Psoas muscle (tissue), 8 donors: Measurements from ENCODE around the gene KIN. TPM values are rescaled to one million over a fixed set of nuclear protein-coding genes. Genes with fewer than 3 reads are reported as not detected.
A peak's percentile ranks its signal among the peaks of the same experiment; 100 is the strongest.

ENCODE experiments used
- ATAC-seq, 4 donors: fragments of 200-7000 bp; cut with Tn5 transposase; one replicate each; pipeline ENCODE4 v1.9.1; 2020; ENCODE audit warnings: moderate library complexity in 3 of 4, mild to moderate bottlenecking in 2 of 4
- DNase-seq, 2 donors: peaks; one replicate each; pipeline ENCODE4 v3.0.0-alpha.2; 2020
- H3K27ac ChIP-seq: fragments of 200-600 bp; one replicate; pipeline ENCODE4 v1.8.0; 2022
- H3K27me3 ChIP-seq, 3 donors: fragments of 200-600 bp in 1 of 3; one replicate each; pipeline versions ENCODE4 v1.6.1 to v1.8.0; 2013 to 2022; ENCODE audit warnings: low read length in 2 of 3, mild to moderate bottlenecking in 2 of 3, moderate library complexity in 1 of 3; ENCODE audit not compliant: insufficient read depth in 3 of 3
- H3K36me3 ChIP-seq, 2 donors: fragments of 200-600 bp in 1 of 2; one replicate each; pipeline versions ENCODE4 v1.6.1 to v1.8.0; 2013 to 2022; ENCODE audit warnings: low read depth in 1 of 2, mild to moderate bottlenecking in 1 of 2, moderate library complexity in 1 of 2; ENCODE audit not compliant: insufficient read depth in 1 of 2
- H3K4me1 ChIP-seq: fragments of 200-600 bp; one replicate; pipeline ENCODE4 v1.8.0; 2022
- H3K4me3 ChIP-seq: fragments of 200-600 bp; one replicate; pipeline ENCODE4 v1.8.0; 2022; ENCODE audit warnings: mild to moderate bottlenecking
- H3K9me3 ChIP-seq: fragments of 200-600 bp; one replicate; pipeline ENCODE4 v1.8.0; 2022
- CTCF ChIP-seq: fragments of 200-600 bp; IDR thresholded peaks from one replicate; pipeline ENCODE4 v1.8.0; 2022; ENCODE audit warnings: antibody characterized with exemption
- WGBS, 3 donors: extraction: QIAGEN DNeasy Blood & Tissue Kit; methylation state at CpG; one replicate each; pipeline versions ENCODE4 v1.1.6 to v1.1.7; 2013; 5-methylcytosine and 5-hydroxymethylcytosine counted together
- intact Hi-C, 2 donors: fragments of 100-400 bp; cut with DNase I; formaldehyde crosslinking; loops; one replicate each; pipeline versions ENCODE4 v1.11.0 to v1.14.2; 2022
- long read RNA-seq, 2 donors: library from polyadenylated mRNA; unstranded; transcript quantifications; one replicate each; pipeline ENCODE4 v2.0.0, GENCODE V29; 2021
- polyA plus RNA-seq, 3 donors: library from polyadenylated mRNA; stranded (reverse); fragments of 200-250 nt; gene quantifications; one replicate each; pipeline ENCODE4 v1.2.3, GENCODE V29; 2013
- total RNA-seq, 4 donors: library from RNA; stranded (reverse); fragmentation: NEBNext Ultra II Directional in 2 of 4; extraction: Animal tissue kit (Norgen Biotek cat#: 25700) in 2 of 4; gene quantifications; one replicate each; pipeline versions ENCODE4 v1.2.1 to v1.2.4, GENCODE V29; 2021 to 2023
- donor health status: healthy with polysubstance abuse.
- donor health status: DM: no; HTN: no; CAD: no; lungs with moderate emphysema.
- donor health status: Bipolar disorder and iron deficiency.
- donor health status: healthy.
- donor health status: DM: yes; HTN: yes; CAD: no.
- donor health status: DM: no; HTN: no; CAD: no.
- donor health status: DM: no; HTN: no; CAD: no.
- donor health status: DM: yes; HTN: yes; CAD: no.

Gene KIN
- total RNA-seq (10 to 100 TPM in 1 of 4 donors, 1 to 10 TPM in 3; 5.5 to 11.1 (median 6.3) TPM), polyA plus RNA-seq (1 to 10 TPM; 6.9 to 8.5 (median 8.1) TPM)
- long read RNA-seq, donor 1, full-length matches to known transcripts, result 1 of 3 reads
- long read RNA-seq, donor 1, partial matches to known transcripts, result 1 of 3 reads
- long read RNA-seq, donor 1, other reads (novel, unspliced or antisense), result 1 of 3 reads
- long read RNA-seq, donor 2, full-length matches to known transcripts, result 3 of 11 reads
- long read RNA-seq, donor 2, partial matches to known transcripts, result 8 of 11 reads
- long read RNA-seq, donor 2, other reads (novel, unspliced or antisense), result 0 of 11 reads

DNA sequence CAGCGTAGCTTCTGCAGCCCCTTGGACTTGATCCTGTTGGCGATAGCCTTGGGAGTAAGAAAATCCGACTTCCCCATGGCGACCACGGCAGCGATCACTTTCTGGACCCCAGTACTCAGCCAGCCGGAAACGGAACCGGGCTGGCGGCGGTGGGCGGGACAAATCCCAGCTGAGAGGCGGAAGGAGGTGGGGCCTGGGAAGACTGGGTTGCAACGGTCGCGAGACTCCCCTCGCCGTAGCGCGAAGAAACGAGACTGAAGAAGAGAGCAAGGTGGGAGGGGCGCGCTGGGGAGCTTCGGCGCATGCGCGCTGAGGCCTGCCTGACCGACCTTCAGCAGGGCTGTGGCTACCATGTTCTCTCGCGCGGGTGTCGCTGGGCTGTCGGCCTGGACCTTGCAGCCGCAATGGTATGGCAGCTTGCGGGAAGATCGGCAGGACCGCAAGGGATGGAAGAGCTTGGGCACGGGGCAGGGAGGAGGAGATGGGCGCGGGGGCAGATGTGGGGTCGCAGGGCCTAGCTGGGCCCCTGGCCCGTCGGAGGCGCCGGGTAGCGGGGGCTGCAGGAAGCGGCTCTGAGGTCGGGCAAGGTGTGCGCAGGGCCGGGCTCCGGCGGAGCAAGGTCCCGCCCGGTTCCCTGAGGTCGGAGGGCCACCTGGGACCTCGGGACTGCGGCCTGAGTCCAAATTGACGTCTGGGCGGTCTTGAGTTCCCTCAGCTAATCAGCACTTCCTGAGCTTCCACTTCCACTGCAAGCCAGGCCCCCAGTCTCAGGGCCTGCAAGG is at the start of gene KIN, which contains the start of gene ATP5F1C:
Gene KIN (minus strand): TSS at position 137 of the 782 bp plus-strand sequence. CDS start 60 bp downstream, at position 77.
Gene ATP5F1C (plus strand): TSS at position 321 of the 782 bp plus-strand sequence. CDS start 31 bp downstream, at position 352.
- H3K27ac ChIP-seq, result peak within 1 kb of the TSS; percentile 92
- no peaks in the 10 kb centered on the region for H3K9me3 ChIP-seq
- intact Hi-C loops, result no loop called here
- peaks cover 0 to 10% of the 10 kb centered on the region in 2 donors for H3K36me3 ChIP-seq
- H3K4me1 ChIP-seq, result peaks cover 44% of the 10 kb centered on the region
- peak within 1 kb of the TSS; percentile 97 for H3K4me3 ChIP-seq
- DNase-seq (peak; percentile 97 to 99), ATAC-seq (peak; percentile 97 to 98 (median 98))
- H3K27me3 ChIP-seq, result no peaks in the 10 kb centered on the region
- no peak for TF ChIP-seq CTCF
- WGBS, 3 donors, result 0 to 1% (median 0%) methylated on average over 47 to 59 of the region's 59 CpGs

DNA sequence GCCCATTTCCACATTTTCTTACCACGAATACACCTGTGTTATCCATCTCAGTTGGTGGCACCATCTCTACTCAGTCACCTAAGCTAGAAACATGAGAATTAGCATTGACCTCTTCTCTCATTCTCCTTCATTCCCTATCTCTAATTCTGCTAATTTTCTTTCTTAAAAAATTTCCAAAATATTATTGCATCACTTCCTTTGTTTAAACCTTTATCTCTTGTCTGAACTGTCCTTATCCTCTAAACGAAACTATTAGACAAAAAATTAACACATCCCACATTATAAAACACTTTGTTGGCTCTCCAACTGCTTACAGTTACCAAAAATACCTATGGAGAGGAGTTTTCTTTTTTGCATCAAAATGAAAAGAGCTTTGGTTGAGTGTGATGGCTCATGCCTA is 48.8 kb upstream of the KIN start:
- ATAC-seq (no peak), DNase-seq (no peak)
- Histone ChIP-seq H3K4me1 (peaks cover 4% of the 10 kb centered on the region), H3K36me3 (no peaks in the 10 kb centered on the region), H3K27ac (no peak overlapping the region), H3K4me3 (no peak overlapping the region), H3K9me3 (no peaks in the 10 kb centered on the region), H3K27me3 (no peaks in the 10 kb centered on the region)
- intact Hi-C loops, result no loop called here
- WGBS, 3 donors, result 90 to 94% (median 94%) methylated on average over 2 of the region's 2 CpGs
- TF ChIP-seq CTCF, result no peak

GRCh38 chr10:7834262-7834661 is 46.5 kb upstream of the KIN start:
- 76 to 79% (median 78%) methylated on average over 3 of the region's 3 CpGs for WGBS, 3 donors
- Histone ChIP-seq H3K4me1 (peaks cover 12% of the 10 kb centered on the region), H3K9me3 (no peaks in the 10 kb centered on the region), H3K27me3 (no peaks in the 10 kb centered on the region), H3K36me3 (no peaks in the 10 kb centered on the region), H3K4me3 (no peak overlapping the region), H3K27ac (no peak overlapping the region)
- ATAC-seq (no peak), DNase-seq (no peak)
- TF ChIP-seq CTCF, result no peak
- intact Hi-C loops, result no loop called here

GRCh38 chr10:7833210-7833609 is 45.4 kb upstream of the KIN start:
- DNase-seq, result no peak
- TF ChIP-seq CTCF, result no peak
- Histone ChIP-seq H3K27ac (no peak overlapping the region), H3K4me1 (peaks cover 12% of the 10 kb centered on the region), H3K36me3 (no peaks in the 10 kb centered on the region), H3K4me3 (no peak overlapping the region), H3K27me3 (no peaks in the 10 kb centered on the region), H3K9me3 (no peaks in the 10 kb centered on the region)
- intact Hi-C loops, result no loop called here
- no peak for ATAC-seq
